T1000 (cell line): ENCODE results near the gene ANAPC16.
"Not testable (repeated sequence)": the region's sequence is repeated elsewhere in the genome, so short reads cannot be mapped to it uniquely, and the experiment has no call there.

ENCODE experiments used
- DNase-seq: peaks from one replicate; lab custom pipeline; 2025; ENCODE audit warnings: mixed read lengths; lab: John Stamatoyannopoulos, UW

Gene ANAPC16

DNA sequence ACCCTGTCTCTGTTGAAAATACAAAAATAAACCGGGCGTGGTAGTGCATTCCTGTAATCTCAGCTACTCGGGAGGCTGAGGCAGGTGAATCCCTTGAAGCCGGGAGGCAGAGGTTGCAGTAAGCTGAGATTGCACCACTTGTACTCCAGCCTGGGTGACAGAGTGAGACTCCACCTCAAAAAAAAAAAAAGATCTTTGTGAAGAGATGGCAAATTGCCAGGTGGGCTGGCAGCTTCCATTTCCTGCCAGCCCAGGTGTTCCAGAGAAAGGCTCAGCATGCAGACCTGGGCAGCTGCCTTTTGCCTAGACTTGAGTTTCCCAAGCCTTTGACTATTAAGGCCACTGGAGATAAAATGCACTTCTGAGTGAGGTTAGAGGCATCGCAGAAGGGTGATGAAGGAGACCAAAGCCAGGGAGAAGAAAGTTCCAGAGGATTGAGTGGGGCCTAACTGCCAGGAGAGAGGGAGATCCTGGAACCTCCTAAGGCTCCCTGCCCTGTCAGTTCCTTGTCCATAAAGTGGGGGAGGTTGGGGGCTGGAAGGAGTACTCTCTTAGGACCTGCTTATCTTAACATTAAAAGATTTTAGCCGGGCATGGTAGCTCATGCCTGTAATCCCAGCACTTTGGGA, 47.9 kb downstream of the ANAPC16 start:
- DNase-seq: no peak

DNA sequence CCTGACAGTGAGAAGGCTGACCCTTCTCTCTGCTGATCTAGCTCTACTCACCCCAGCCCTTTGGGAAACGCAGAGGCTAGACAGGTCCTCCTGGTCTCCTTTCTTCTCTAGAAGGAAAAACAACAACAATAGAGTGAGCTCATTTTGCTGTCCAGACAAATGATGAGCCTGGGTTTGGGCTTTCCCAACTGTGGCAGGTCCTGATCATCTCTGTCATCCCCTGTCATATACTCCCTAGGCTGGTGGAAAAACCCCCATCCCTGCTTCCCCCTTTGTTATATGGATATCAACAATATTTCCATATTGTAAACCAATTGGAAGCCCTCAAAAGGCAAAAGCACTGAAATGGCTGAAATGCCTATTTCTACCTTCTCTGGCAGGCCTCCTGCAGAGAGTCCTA, 48.7 kb downstream of the ANAPC16 start:
- no peak for DNase-seq

DNA sequence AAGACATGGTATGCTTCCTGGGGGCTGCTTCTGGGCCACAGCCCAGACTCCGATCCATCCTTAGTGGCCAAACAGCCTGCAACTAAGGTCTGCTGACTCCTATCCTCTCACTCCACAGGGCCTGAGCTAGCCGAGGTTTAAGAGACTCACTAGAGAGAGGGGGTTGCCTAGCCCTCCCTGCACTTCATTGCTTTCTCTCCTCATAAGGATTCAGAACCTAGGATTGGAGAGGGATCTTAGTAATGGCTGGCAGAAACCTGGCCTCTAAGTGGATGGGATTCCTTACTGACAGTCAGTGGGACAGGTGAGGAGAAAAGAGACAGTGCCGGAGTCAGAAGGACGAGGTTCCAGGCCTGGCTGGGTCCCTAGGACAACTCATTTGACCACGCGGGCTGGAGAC, 49.7 kb downstream of the ANAPC16 start:
- no peak for DNase-seq

DNA sequence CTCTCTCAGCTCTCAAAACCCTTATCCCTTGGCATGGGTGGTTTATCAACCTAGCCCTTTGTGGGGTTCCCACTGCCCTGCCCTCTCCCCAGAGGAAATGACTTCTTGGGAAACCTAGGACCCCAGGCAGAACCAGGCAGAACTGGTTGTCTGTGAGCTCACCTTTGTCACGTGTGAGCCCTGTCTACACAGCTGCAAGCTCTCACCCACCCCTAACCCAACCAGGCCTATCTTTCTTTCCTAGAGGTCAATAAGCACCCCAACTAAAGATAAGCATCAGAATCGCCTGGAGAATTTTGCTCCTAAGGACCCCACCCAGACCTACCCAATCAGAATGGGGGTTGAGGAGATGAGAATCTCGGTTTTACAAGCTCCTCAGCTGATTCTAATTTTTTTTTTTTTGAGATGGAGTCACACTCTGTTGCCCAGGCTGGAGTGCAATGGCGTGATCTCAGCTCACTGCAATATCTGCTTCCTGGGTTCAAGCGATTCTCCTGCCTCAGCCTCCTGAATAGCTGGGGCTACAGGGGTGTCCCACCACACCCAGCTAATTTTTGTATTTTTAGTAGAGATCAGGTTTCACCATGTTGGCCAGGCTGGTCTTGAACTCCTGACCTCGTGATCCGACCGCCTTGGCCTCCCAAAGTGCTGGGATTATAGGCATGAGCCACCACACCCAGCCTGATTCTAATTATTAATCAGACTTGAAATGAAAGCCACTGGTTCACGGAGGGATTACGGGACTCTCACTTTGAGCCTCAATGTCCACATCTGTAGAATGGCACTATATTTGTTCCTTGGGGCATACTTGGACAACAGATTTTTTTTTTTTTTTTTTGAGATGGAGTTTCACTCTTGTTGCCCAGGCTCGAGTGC, 50.4 kb downstream of the ANAPC16 start:
- no peak for DNase-seq

DNA sequence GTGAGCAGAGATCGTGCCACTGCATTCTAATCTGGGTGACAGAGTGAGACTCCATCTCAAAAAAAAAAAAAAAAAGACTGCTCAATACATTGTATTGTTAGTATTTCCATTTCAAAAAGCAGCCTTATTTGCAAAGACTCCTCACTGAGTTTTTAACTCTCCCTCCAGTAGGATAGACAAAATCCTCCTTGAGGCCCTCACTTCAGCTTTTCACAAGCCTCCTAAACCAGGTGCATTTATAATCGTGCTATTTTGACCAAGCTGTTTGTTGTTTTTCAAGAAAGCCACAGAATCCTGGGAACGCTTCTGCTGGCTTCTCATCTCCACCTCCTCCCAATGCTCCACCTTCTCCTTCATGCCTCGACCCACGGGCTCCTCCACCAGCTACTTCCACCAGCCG, 51.6 kb downstream of the ANAPC16 start:
- no peak for DNase-seq

DNA sequence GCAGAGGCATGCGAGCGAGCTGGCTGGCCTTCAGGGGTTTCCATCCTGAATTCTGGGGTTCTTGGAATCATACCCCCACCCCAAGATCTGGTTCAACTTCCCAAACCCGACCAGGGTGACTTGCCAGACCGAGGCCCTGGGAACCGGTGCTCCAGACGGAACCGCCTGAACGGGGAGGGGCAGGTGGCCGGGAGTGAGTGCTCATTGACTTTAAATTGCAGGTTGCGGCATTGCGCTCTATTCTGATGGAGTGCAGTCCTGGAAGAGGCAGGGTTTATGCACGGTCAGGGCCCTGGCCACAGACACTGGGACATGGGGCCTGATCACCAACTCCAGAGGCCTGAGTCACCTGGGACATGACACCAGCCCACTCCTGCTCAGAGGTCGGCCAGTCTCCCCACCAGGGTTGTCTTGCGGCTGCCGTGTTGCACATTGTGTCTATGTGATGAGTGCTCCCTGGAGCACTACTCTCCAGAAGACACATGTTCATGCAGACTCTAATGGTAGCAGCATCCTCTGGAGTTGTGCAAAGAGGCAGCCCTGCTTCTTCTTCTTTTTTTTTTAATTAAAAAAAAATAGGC, 52.1 kb downstream of the ANAPC16 start:
- DNase-seq: no peak

DNA sequence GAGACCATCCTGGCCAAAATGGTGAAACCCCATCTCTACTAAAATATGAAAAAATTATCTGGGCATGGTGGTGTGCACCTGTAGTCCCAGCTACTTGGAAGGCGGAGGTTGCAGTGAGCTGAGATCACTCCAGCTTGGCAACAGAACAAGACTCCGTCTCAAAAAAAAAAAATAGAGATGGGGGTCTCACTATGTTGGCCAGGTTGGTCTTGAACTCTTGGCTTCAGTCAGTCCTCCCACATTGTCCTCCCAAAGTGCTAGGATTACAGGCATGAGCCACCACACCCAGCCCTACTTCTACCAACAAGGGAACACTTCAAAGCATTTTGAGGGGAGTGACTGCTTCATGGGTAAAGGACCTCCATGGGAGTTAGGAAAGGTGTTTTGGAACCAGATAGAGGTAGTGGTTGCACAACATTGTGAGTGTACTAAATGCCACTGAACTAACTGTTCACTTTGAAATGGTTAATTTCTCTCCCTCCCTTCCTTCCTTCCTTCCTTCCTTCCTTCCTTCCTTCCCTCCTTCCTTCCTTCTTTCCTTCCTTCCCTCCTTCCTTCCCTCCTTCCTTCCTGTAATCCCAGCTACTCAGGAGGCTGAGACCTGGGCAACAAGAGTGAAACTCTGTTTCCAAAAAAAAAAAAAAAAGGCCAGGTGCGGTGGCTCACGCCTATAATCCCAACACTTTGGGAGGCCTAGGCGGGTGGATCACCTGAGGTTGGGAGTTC, 52.8 kb downstream of the ANAPC16 start:
- not testable (repeated sequence) for DNase-seq

DNA sequence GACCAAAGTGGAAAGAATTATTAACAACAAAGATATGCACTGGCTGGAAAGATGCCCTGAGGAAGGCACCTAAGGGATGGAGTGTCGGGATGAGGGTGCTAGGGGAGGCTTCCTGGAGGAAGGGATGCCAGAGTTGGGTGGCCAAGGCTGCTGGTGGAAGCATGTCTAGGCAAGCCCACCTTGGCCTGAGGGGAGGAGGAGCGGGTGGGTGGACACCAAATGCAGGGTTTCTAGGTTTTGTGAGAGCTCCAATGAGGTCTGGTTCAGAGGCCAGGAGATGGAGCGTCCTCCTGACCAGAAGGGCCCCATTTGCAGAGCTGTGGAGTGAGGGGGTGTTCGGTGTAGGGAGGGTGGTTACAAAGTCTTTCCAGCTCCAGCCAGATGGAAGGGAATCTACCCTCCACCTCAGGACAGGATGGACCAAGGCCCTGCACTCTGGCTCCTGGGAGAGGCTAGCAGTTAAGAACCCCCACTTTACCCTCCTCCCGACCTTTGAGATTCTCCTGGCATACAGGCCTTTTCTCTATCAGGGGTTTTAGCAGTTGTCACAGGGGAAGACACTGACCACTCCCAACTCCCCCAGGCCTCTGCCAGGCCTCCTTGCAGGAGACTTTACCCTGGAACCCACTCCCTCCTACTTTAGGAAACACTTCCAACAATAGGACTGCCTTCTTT, 54.9 kb downstream of the ANAPC16 start:
- no peak for DNase-seq

DNA sequence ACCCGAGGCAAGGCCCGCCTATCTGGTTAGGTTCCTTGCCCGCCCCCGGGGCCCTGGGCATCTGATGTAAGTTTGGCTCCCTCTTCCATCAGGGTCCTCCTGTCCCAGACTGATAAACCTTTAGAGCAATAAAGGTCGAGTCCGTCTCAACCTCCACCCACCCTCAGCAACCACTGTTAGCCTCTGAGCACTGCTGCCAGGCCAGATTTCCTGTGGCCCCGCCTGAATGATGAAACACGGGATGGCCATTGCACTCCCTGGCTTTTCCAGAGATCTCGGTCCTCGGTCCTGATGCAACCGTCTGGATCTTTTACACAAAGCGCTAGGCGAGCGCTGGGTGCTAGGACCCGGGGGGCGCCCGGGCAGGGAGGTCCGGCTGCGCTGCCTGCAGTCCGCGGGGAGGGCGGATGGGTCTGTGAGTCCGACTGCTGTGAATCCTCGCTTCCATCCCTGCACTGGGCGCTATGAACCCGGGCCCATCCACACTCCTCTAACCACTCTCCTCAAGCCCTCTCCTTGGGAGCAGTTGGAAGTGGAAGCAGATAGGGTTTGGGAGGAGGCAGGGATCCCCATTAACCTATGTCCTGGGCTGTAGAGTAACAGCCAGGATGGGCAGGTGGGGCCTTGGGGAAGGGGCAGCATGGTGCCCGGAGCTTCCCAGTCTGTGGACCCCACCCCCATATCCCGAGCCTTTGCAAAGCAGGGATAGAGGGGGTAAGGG, 57.0 kb downstream of the ANAPC16 start:
- DNase-seq: peak; percentile 78

DNA sequence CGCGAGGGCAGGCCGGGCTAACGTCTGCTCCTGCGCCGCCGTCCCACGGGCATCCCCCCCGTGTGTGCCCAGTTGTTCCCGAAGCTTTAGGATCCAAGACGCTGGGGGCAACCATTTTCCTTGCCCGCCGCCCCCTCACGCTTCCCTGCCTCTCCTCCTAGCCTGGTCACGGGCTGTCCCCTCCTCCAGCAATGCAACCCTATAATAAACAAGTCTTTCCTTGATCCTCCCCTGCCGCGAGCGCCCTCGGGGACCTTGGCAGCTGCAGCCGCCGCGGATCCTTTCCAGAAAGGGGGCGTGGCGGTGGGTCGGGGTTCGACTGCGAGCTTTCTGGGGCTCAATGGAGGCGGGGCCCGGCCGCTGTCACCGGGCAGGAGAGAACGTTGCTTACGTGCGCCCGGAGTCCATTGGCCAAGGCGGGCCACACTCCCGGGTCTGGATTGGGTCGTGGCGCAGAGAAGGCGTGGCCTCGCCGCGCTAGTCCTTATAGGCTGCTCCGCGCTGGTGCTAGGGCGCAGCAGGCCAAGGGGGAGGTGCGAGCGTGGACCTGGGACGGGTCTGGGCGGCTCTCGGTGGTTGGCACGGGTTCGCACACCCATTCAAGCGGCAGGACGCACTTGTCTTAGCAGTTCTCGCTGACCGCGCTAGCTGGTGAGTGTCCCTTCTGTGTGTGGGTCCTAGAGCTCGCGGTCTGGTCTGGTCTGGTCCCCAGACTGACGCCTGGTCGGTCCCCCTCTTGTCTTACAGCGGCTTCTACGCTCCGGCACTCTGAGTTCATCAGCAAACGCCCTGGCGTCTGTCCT, 57.8 kb downstream of the ANAPC16 start, which contains the start of gene DDIT4:
Gene DDIT4 (plus strand): TSS at position 515 of the 803 bp plus-strand sequence. CDS start 293 bp downstream, outside the sequence.
- peak; percentile 99 for DNase-seq

DNA sequence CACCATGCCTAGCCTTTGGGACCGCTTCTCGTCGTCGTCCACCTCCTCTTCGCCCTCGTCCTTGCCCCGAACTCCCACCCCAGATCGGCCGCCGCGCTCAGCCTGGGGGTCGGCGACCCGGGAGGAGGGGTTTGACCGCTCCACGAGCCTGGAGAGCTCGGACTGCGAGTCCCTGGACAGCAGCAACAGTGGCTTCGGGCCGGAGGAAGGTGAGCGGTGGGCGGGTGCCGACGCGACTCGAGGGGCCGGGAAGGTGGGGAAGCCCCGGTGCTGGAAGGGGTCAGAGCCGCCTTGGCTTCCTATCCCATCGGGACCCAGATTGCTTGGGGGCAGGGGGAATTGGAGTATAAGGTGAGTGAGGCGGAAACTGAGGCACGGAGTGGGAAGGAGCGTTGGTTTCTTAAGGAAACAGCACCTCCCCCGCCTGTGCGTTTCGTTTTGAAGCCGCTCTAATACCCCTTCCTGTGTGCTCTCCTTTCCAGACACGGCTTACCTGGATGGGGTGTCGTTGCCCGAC, 58.5 kb downstream of the ANAPC16 start:
- no peak for DNase-seq

DNA sequence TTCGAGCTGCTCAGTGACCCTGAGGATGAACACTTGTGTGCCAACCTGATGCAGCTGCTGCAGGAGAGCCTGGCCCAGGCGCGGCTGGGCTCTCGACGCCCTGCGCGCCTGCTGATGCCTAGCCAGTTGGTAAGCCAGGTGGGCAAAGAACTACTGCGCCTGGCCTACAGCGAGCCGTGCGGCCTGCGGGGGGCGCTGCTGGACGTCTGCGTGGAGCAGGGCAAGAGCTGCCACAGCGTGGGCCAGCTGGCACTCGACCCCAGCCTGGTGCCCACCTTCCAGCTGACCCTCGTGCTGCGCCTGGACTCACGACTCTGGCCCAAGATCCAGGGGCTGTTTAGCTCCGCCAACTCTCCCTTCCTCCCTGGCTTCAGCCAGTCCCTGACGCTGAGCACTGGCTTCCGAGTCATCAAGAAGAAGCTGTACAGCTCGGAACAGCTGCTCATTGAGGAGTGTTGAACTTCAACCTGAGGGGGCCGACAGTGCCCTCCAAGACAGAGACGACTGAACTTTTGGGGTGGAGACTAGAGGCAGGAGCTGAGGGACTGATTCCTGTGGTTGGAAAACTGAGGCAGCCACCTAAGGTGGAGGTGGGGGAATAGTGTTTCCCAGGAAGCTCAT, 59.0 kb downstream of the ANAPC16 start:
- DNase-seq: no peak

DNA sequence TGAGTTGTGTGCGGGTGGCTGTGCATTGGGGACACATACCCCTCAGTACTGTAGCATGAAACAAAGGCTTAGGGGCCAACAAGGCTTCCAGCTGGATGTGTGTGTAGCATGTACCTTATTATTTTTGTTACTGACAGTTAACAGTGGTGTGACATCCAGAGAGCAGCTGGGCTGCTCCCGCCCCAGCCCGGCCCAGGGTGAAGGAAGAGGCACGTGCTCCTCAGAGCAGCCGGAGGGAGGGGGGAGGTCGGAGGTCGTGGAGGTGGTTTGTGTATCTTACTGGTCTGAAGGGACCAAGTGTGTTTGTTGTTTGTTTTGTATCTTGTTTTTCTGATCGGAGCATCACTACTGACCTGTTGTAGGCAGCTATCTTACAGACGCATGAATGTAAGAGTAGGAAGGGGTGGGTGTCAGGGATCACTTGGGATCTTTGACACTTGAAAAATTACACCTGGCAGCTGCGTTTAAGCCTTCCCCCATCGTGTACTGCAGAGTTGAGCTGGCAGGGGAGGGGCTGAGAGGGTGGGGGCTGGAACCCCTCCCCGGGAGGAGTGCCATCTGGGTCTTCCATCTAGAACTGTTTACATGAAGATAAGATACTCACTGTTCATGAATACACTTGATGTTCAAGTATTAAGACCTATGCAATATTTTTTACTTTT, 59.7 kb downstream of the ANAPC16 start:
- DNase-seq: no peak

DNA sequence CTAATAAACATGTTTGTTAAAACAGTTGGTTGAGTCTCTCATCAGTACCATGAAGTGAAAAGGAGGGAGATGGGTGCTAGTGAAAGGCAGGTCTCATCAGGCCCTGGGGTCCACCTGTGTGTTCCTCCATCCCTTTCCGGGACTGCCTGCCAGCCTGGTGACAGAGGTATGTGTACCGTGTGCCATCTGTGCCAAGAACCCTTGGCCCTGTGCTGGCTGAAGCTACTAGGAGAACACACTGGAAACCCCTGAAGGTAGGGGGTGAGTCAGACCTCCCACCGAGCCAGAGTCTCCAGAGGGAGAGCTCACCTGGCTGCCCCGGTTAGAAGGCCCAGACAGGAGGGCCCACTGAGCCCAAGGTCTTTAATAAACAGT, 60.2 kb downstream of the ANAPC16 start:
- DNase-seq: no peak

DNA sequence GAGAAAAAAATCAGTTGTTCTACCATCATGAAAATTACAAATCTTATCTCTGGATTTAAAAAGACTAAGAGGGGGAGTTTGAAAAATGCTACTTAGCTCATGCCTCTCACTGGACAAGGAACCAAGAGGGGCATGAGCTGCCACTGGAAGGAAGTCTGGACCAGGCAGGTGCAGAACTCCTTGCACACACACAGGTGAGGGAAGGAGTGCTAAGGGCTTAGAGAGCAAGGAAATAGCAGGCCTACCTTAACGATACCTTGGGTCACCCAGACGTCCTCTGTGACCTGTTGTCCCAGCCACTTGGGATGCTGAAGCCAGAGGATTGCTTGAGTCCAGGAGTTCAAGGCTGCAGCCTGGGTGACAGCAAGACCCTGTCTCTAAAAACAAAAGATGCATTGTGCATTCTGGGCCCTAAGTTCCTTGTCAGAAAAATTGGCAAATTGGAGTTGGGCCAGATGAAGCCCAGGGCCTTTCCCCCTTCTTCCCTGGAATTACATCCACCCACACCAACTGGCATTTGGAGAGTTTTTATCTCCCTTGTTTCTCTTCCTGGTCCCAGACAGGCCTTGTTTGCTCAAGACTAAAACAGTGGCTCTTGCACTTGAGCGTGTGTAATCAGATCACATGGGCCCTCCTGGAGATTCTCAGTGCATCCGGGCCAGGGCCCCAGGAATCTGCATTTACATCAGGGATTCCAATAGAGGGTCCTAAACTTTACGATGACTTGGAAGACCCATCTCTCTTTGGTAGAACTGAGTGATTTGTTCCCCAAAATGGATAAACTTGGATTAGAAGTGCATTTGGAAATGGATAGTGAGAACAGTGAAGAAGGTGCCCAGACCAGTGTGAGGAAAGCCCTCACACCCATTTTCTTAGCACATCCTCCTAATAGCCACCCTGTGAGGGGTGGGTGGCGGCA, 60.9 kb downstream of the ANAPC16 start:
- no peak for DNase-seq

DNA sequence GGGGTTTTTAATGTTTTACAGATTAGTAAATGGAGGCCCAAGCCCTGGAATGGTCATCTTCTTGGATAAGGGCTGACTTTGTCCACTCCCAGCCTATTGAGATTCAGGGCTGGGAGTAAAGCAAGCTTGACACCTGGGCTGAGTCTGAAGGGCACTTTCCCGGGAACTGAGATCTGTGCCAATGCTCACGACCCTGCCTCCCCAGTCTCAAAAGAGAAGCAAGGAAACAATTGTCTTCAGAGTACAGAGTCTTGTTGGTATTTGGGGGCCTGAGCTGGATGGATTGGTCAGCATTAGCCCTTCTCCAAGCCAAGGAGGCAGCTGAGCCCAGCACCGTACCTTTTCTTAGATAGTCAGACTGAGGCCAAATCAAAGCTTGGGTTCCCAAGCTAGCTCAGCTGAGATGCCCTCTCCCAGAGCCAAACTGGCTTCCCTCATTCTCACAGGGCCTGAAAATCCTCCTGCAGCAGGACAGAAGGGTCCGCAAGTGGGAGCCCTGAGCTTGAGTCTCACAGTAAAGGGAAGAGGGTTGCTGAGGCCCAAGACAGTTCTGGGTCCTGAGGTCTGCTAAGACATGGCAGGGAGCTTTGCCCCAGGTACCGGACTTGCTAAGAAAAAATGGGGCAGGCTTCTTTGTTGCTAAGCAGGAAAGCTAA, 61.7 kb downstream of the ANAPC16 start:
- no peak for DNase-seq

DNA sequence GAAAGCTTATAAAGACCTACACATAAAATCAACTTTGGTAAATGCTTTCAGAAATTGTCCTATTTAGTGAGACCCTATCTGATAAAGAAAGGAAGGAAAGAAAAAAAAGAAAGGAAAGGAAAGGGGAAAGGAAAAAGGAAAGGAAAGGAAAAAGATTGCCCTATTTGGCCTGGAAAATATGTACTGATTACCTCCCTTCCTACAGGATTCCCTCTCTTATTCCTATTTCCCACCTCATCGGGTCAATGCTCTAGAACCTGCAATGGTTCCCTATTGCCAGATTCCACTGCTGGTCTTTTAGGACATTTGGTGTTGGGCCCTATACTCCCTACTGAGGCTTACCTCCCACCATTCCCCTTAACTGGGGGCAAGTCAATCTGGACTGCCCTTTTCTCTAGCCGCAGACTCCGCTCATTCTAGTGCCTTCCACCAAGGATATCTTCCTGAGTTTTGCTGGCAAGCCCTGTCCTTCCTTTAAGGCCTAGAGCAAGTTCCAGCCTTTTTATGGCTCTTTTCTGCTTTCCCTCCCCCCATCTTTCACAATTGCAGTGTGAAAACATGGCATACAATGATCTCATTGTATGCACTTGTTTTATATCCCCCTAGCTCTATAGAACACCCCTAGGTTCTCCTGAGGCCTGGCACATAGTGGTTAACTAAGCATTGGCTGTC, 62.3 kb downstream of the ANAPC16 start:
- no peak for DNase-seq
